Breast epithelium (tissue), 4 donors: ENCODE measurements around the gene MAPK1. TPM values are rescaled to one million over a fixed set of nuclear protein-coding genes. Genes with fewer than 3 reads are reported as not detected.

ENCODE experiments used
- DNase-seq, 2 donors: peaks; one replicate each; pipeline ENCODE4 v3.0.0-alpha.2; 2019; ENCODE audit warnings: low spot score in 2 of 2
- H3K27ac ChIP-seq, 2 donors: fragments of 200-600 bp; sonication (generic) in 1 of 2; one replicate each; pipeline ENCODE4 v1.5.1; 2016 to 2019; ENCODE audit warnings: mild to moderate bottlenecking in 1 of 2
- H3K27me3 ChIP-seq, 2 donors: fragments of 200-600 bp; sonication (generic) in 1 of 2; one replicate each; pipeline versions ENCODE4 v1.5.1 to v1.6.0; 2017 to 2019; ENCODE audit warnings: control low read depth in 1 of 2, mild to moderate bottlenecking in 1 of 2
- H3K36me3 ChIP-seq: fragments of 200-600 bp; one replicate; pipeline ENCODE4 v1.5.1; 2019
- H3K4me1 ChIP-seq, 2 donors: fragments of 200-600 bp; sonication (generic); one replicate each; pipeline ENCODE4 v1.5.1; 2016 to 2019; ENCODE audit warnings: control low read depth in 1 of 2
- H3K4me3 ChIP-seq, 3 donors: fragments of 200-600 bp; sonication (generic); 1 replicate in 2 of 3; 2 replicates in 1 of 3; pipeline ENCODE4 v1.5.1; 2016 to 2019; ENCODE audit warnings: mild to moderate bottlenecking in 3 of 3, moderate library complexity in 2 of 3
- H3K9me3 ChIP-seq, 2 donors: fragments of 200-600 bp; sonication (generic) in 1 of 2; one replicate each; pipeline ENCODE4 v1.5.1; 2016 to 2019; ENCODE audit warnings: control low read depth in 1 of 2
- CTCF ChIP-seq, 3 donors: fragments of 450-650 bp; IDR thresholded peaks; one replicate each; pipeline ENCODE4 v1.5.1; 2016 to 2017; ENCODE audit warnings: antibody characterized with exemption in 3 of 3, mild to moderate bottlenecking in 3 of 3, moderate library complexity in 3 of 3
- POLR2A ChIP-seq: fragments of 450-650 bp; IDR thresholded peaks from one replicate; pipeline ENCODE4 v1.6.1; 2016; ENCODE audit warnings: antibody characterized with exemption, mild to moderate bottlenecking, moderate library complexity
- POLR2AphosphoS5 ChIP-seq, 3 donors: sonication (generic); formaldehyde crosslinking; IDR thresholded peaks; one replicate each; pipeline ENCODE4 v1.6.1; 2017; ENCODE audit warnings: antibody characterized with exemption in 3 of 3
- intact Hi-C: fragments of 100-400 bp; cut with DNase I; formaldehyde crosslinking; loops from one replicate; pipeline ENCODE4 v1.15.1; 2023; ENCODE audit warnings: low total_unique reads
- total RNA-seq, 3 donors: library from RNA; depleted of rRNA; stranded (reverse); fragments of >200 nt; gene quantifications; one replicate each; pipeline ENCODE4 v1.1.0, GENCODE V29; 2016

The MAPK1 gene
- total RNA-seq, 3 donors from 2014 or later, result 43.3 to 49.9 (median 44.0) TPM

- no peak overlapping the region for H3K27ac ChIP-seq
- no peaks in the 10 kb centered on the region for H3K36me3 ChIP-seq
- no peak for TF ChIP-seq POLR2AphosphoS5 (IDR thresholded peaks at IDR 0.05)
- TF ChIP-seq CTCF (IDR thresholded peaks at IDR 0.05), result no peak
- no peak for TF ChIP-seq POLR2A
- no peak overlapping the region for H3K4me3 ChIP-seq
- intact Hi-C loops, result no loop called here
- DNase-seq, result no peak
- no peaks in the 10 kb centered on the region for H3K4me1 ChIP-seq
- H3K9me3 ChIP-seq, result no peaks in the 10 kb centered on the region
- H3K27me3 ChIP-seq, result no peaks in the 10 kb centered on the region
Observed at GRCh38 chr22:21736948-21737347, 130.5 kb downstream of the MAPK1 start.

- DNase-seq, result no peak
- no peaks in the 10 kb centered on the region for H3K9me3 ChIP-seq
- H3K36me3 ChIP-seq, result no peaks in the 10 kb centered on the region
- H3K27ac ChIP-seq, result peak overlapping the region; percentile 48 to 59
- TF ChIP-seq CTCF (IDR thresholded peaks at IDR 0.05) (no peak), POLR2AphosphoS5 (IDR thresholded peaks at IDR 0.05) (peak in 1 of 3 donors; percentile 17)
- intact Hi-C loops, result no loop called here
- no peaks in the 10 kb centered on the region for H3K4me1 ChIP-seq
- peak overlapping the region; percentile 50 to 70 (median 70) for H3K4me3 ChIP-seq
- H3K27me3 ChIP-seq, result no peaks in the 10 kb centered on the region
Observed at GRCh38 chr22:21736084-21736642, 131.3 kb downstream of the MAPK1 start.

- H3K4me1 ChIP-seq, result no peaks in the 10 kb centered on the region
- no peaks in the 10 kb centered on the region for H3K9me3 ChIP-seq
- TF ChIP-seq CTCF (IDR thresholded peaks at IDR 0.05), result no peak
- TF ChIP-seq POLR2A, result no peak
- TF ChIP-seq POLR2AphosphoS5 (IDR thresholded peaks at IDR 0.05), result peak in 1 of 3 donors; percentile 46
- DNase-seq, result peak; percentile 95 to 96
- H3K27me3 ChIP-seq, result no peaks in the 10 kb centered on the region
- intact Hi-C loops, result no loop called here
- peak within 1 kb of the TSS; percentile 50 to 70 (median 70) for H3K4me3 ChIP-seq
- H3K27ac ChIP-seq, result peak within 1 kb of the TSS; percentile 59 to 70
- no peaks in the 10 kb centered on the region for H3K36me3 ChIP-seq
Observed at GRCh38 chr22:21735200-21736083, 132.0 kb downstream of the MAPK1 start, which contains the start of gene YPEL1. TSS of gene YPEL1 (minus strand) at chr22:21735794. CDS start at chr22:21710744, 25,050 bp downstream.

GRCh38 chr22:21734540-21735199 lies 132.8 kb downstream of the MAPK1 start:
- intact Hi-C loops, result no loop called here
- Histone ChIP-seq H3K4me3 (peak overlapping the region; percentile 46 to 70 (median 70)), H3K36me3 (no peaks in the 10 kb centered on the region), H3K4me1 (no peaks in the 10 kb centered on the region), H3K9me3 (no peaks in the 10 kb centered on the region), H3K27me3 (no peaks in the 10 kb centered on the region), H3K27ac (peak overlapping the region; percentile 56 to 70)
- no peak for DNase-seq
- no peak for TF ChIP-seq POLR2A
- TF ChIP-seq CTCF (IDR thresholded peaks at IDR 0.05), result no peak
- TF ChIP-seq POLR2AphosphoS5 (IDR thresholded peaks at IDR 0.05), result no peak
